CD4-positive, alpha-beta T cell treated with Interleukin-17A for 4 hours (primary cell): ENCODE measurements around the gene CARMIL1.

Source experiments
- DNase-seq: peaks from one replicate; pipeline ENCODE4 v3.0.0-alpha.2; 2020; ENCODE audit warnings: mixed read lengths

Gene CARMIL1

GRCh38 chr6:25536781-25537180 is 257.6 kb downstream of the CARMIL1 start:
- DNase-seq = no peak

GRCh38 chr6:25537349-25538018 is 258.3 kb downstream of the CARMIL1 start:
- no peak for DNase-seq

GRCh38 chr6:25541228-25541627 is 262.1 kb downstream of the CARMIL1 start:
- no peak for DNase-seq

GRCh38 chr6:25542984-25543910 is 264.1 kb downstream of the CARMIL1 start:
- no peak for DNase-seq

- DNase-seq = no peak
Measured at GRCh38 chr6:25544833-25545232, 265.7 kb downstream of the CARMIL1 start.

- no peak for DNase-seq
Measured at GRCh38 chr6:25547797-25548196, 268.6 kb downstream of the CARMIL1 start.

- no peak for DNase-seq
Measured at GRCh38 chr6:25548451-25548850, 269.3 kb downstream of the CARMIL1 start.

- DNase-seq = no peak
Measured at GRCh38 chr6:25550631-25551030, 271.5 kb downstream of the CARMIL1 start.

- no peak for DNase-seq
Measured at GRCh38 chr6:25553502-25553901, 274.3 kb downstream of the CARMIL1 start.

- no peak for DNase-seq
Measured at GRCh38 chr6:25555188-25555587, 276.0 kb downstream of the CARMIL1 start.

GRCh38 chr6:25556516-25556915 is 277.3 kb downstream of the CARMIL1 start:
- peak; percentile 85 for DNase-seq

- no peak for DNase-seq
Measured at GRCh38 chr6:25558155-25558817, 279.1 kb downstream of the CARMIL1 start.

- DNase-seq = no peak
Measured at GRCh38 chr6:25560865-25561264, 281.7 kb downstream of the CARMIL1 start.

- DNase-seq = no peak
Measured at GRCh38 chr6:25564943-25565342, 285.8 kb downstream of the CARMIL1 start.

- DNase-seq = no peak
Measured at GRCh38 chr6:25570578-25570977, 291.4 kb downstream of the CARMIL1 start.

GRCh38 chr6:25576919-25577318 is 297.7 kb downstream of the CARMIL1 start:
- DNase-seq = no peak

- no peak for DNase-seq
Measured at GRCh38 chr6:25578538-25578937, 299.4 kb downstream of the CARMIL1 start.

GRCh38 chr6:25579391-25579883 is 300.3 kb downstream of the CARMIL1 start:
- DNase-seq = no peak

- no peak for DNase-seq
Measured at GRCh38 chr6:25579902-25580495, 300.8 kb downstream of the CARMIL1 start.

GRCh38 chr6:25582101-25582500 is 302.9 kb downstream of the CARMIL1 start:
- DNase-seq = no peak

- DNase-seq = no peak
Measured at GRCh38 chr6:25583099-25583498, 303.9 kb downstream of the CARMIL1 start.

GRCh38 chr6:25583906-25584305 is 304.7 kb downstream of the CARMIL1 start:
- DNase-seq = no peak

GRCh38 chr6:25585225-25585624 is 306.1 kb downstream of the CARMIL1 start:
- no peak for DNase-seq
